Measurements from ENCODE around the gene ABHD15.

The ABHD15 gene

GRCh38 chr17:29595107-29595942 lies 28.5 kb upstream of the ABHD15 start:
- in situ Hi-C loops (cut with MboI; ENCODE audit: low sequenced_read_pairs) = no loop called here

- in situ Hi-C loops (cut with MboI; ENCODE audit: low sequenced_read_pairs) = no loop called here
Measured at GRCh38 chr17:29594519-29595090, 27.8 kb upstream of the ABHD15 start.

- in situ Hi-C loops (cut with MboI; ENCODE audit: low sequenced_read_pairs) = no loop called here
Measured at GRCh38 chr17:29593591-29594518, 27.0 kb upstream of the ABHD15 start.

- in situ Hi-C loops (cut with MboI; ENCODE audit: low sequenced_read_pairs) = no loop called here
Measured at GRCh38 chr17:29592850-29593551, 26.2 kb upstream of the ABHD15 start, which contains the start of gene ANKRD13B. TSS of gene ANKRD13B (plus strand) at chr17:29593132. CDS start at chr17:29593622, 490 bp downstream.

GRCh38 chr17:29591737-29592608 lies 25.1 kb upstream of the ABHD15 start:
- in situ Hi-C loops (cut with MboI; ENCODE audit: low sequenced_read_pairs) = no loop called here

GRCh38 chr17:29591146-29591736 lies 24.4 kb upstream of the ABHD15 start:
- in situ Hi-C loops (cut with MboI; ENCODE audit: low sequenced_read_pairs) = no loop called here

GRCh38 chr17:29590411-29591145 lies 23.7 kb upstream of the ABHD15 start:
- in situ Hi-C loops (cut with MboI; ENCODE audit: low sequenced_read_pairs) = no loop called here

GRCh38 chr17:29589524-29590410 lies 22.9 kb upstream of the ABHD15 start, which contains the start of gene GIT1:
TSS of gene GIT1 (minus strand) at chr17:29589648. CDS start at chr17:29589378, 270 bp downstream.
- in situ Hi-C loops (cut with MboI; ENCODE audit: low sequenced_read_pairs) = no loop called here

GRCh38 chr17:29588562-29589411 lies 21.9 kb upstream of the ABHD15 start:
- in situ Hi-C loops (cut with MboI; ENCODE audit: low sequenced_read_pairs) = no loop called here

GRCh38 chr17:29588017-29588561 lies 21.3 kb upstream of the ABHD15 start:
- in situ Hi-C loops (cut with MboI; ENCODE audit: low sequenced_read_pairs) = no loop called here

- in situ Hi-C loops (cut with MboI; ENCODE audit: low sequenced_read_pairs) = no loop called here
Measured at GRCh38 chr17:29587591-29587990, 20.8 kb upstream of the ABHD15 start.

- in situ Hi-C loops (cut with MboI; ENCODE audit: low sequenced_read_pairs) = no loop called here
Measured at GRCh38 chr17:29586676-29587469, 20.0 kb upstream of the ABHD15 start.

GRCh38 chr17:29585080-29585751 lies 18.4 kb upstream of the ABHD15 start:
- in situ Hi-C loops (cut with MboI; ENCODE audit: low sequenced_read_pairs) = no loop called here

GRCh38 chr17:29584452-29585079 lies 17.7 kb upstream of the ABHD15 start:
- in situ Hi-C loops (cut with MboI; ENCODE audit: low sequenced_read_pairs) = no loop called here
